Measurements from ENCODE around the gene TJP2.

The TJP2 gene

GRCh38 chr9:69193685-69194032 is 19.6 kb downstream of the TJP2 start:
- no peak for DNase-seq

- no peak for DNase-seq
These were observed 20.8 kb downstream of the TJP2 start for GRCh38 chr9:69194702-69195418.

- DNase-seq: no peak
These were observed 21.6 kb downstream of the TJP2 start for GRCh38 chr9:69195668-69196067.

GRCh38 chr9:69197687-69198086 is 23.6 kb downstream of the TJP2 start:
- no peak for DNase-seq

- no peak for DNase-seq
These were observed 24.6 kb downstream of the TJP2 start for GRCh38 chr9:69198521-69199220.

- DNase-seq: no peak
These were observed 25.8 kb downstream of the TJP2 start for GRCh38 chr9:69199769-69200470.

- DNase-seq: no peak
These were observed 28.5 kb downstream of the TJP2 start for GRCh38 chr9:69202556-69202955.

GRCh38 chr9:69204326-69204725 is 30.2 kb downstream of the TJP2 start:
- no peak for DNase-seq

GRCh38 chr9:69204849-69205248 is 30.8 kb downstream of the TJP2 start:
- DNase-seq: no peak

- DNase-seq: no peak
These were observed 32.0 kb downstream of the TJP2 start for GRCh38 chr9:69206047-69206446.

- DNase-seq: no peak
These were observed 33.4 kb downstream of the TJP2 start for GRCh38 chr9:69207503-69207902.

- no peak for DNase-seq
These were observed 37.5 kb downstream of the TJP2 start for GRCh38 chr9:69211424-69212036.

- no peak for DNase-seq
These were observed 39.6 kb downstream of the TJP2 start for GRCh38 chr9:69213647-69214046.

GRCh38 chr9:69214939-69215338 is 40.9 kb downstream of the TJP2 start:
- DNase-seq: no peak

GRCh38 chr9:69215774-69216485 is 41.9 kb downstream of the TJP2 start:
- DNase-seq: no peak

GRCh38 chr9:69218166-69218565 is 44.1 kb downstream of the TJP2 start:
- no peak for DNase-seq

GRCh38 chr9:69221036-69221435 is 47.0 kb downstream of the TJP2 start:
- DNase-seq: no peak

- DNase-seq: no peak
These were observed 48.9 kb downstream of the TJP2 start for GRCh38 chr9:69222970-69223369.

GRCh38 chr9:69223605-69224004 is 49.5 kb downstream of the TJP2 start:
- DNase-seq: no peak

GRCh38 chr9:69229367-69229766 is 55.3 kb downstream of the TJP2 start:
- no peak for DNase-seq

- DNase-seq: no peak
These were observed 58.1 kb downstream of the TJP2 start for GRCh38 chr9:69232135-69232534.

GRCh38 chr9:69234683-69235082 is 60.6 kb downstream of the TJP2 start:
- DNase-seq: no peak

GRCh38 chr9:69236188-69236587 is 62.1 kb downstream of the TJP2 start:
- DNase-seq: no peak

Data from CD4-positive, alpha-beta T cell treated with Interleukin-15 for 1 hour (primary cell).